HepG2 (cell line): ENCODE results near the gene RRP36.

Experiments used
- CREB1 ChIP-seq, 2 experiments: fragments of 450-650 bp in 1 of 2; IDR thresholded peaks; 2 replicates each; pipeline ENCODE4 v1.6.1; 2016 to 2017; ENCODE audit warnings: control low read depth in 1 of 2, mild to moderate bottlenecking in 1 of 2, missing compliant biosample characterization in 1 of 2, missing genetic modification characterization in 1 of 2
- EZH2 ChIP-seq: conservative IDR thresholded peaks from 2 replicates; pipeline ENCODE4 v1.6.1; 2012; ENCODE audit warnings: mild to moderate bottlenecking, low read depth, low read length, moderate library complexity
- HDAC2 ChIP-seq: sonication (generic); formaldehyde crosslinking; IDR thresholded peaks from 2 replicates; pipeline ENCODE4 v1.4.0; 2020; ENCODE audit warnings: missing genetic modification reagents
- MAFF ChIP-seq: IDR thresholded peaks from 2 replicates; pipeline ENCODE4 v1.6.1; 2011; ENCODE audit warnings: low read depth, low read length, improper control_type of control experiment
- RAD21 ChIP-seq: fragments of 450-650 bp; formaldehyde crosslinking; IDR thresholded peaks from 2 replicates; pipeline ENCODE4 v1.5.0; 2020; ENCODE audit warnings: mild to moderate bottlenecking
- SAFB2 ChIP-seq: sonication (generic); formaldehyde crosslinking; IDR thresholded peaks from 2 replicates; pipeline ENCODE4 v1.5.1; 2020; ENCODE audit warnings: missing genetic modification reagents, low read depth, mild to moderate bottlenecking, borderline replicate concordance
- SUZ12 ChIP-seq: fragments of 150-350 bp; IDR thresholded peaks from 2 replicates; pipeline ENCODE4 v1.6.1; 2014; ENCODE audit warnings: low read depth, low read length
- ZBTB1 ChIP-seq: sonication (generic); formaldehyde crosslinking; IDR thresholded peaks from 2 replicates; pipeline ENCODE4 v1.4.0; 2020; ENCODE audit warnings: missing genetic modification reagents, borderline replicate concordance
- ZBTB39 ChIP-seq: sonication (generic); formaldehyde crosslinking; IDR thresholded peaks from 2 replicates; pipeline ENCODE4 v1.5.0; 2020; ENCODE audit warnings: missing genetic modification reagents
- ZNF512 ChIP-seq: sonication (generic); formaldehyde crosslinking; IDR thresholded peaks from 2 replicates; pipeline ENCODE4 v1.4.0; 2020; ENCODE audit warnings: mild to moderate bottlenecking, missing genetic modification reagents
- TF ChIP-seq, protein P1 (sequence below), 2 experiments: sonication (generic) in 1 of 2; formaldehyde crosslinking in 1 of 2; IDR thresholded peaks; 2 replicates each; pipeline versions ENCODE4 v1.4.0 to v1.6.1; 2016 to 2020; ENCODE audit warnings: borderline replicate concordance in 1 of 2, low read depth in 1 of 2, mild to moderate bottlenecking in 1 of 2, missing genetic modification reagents in 1 of 2

GRCh38 chr6:43036712-43037111 lies 15.3 kb downstream of the RRP36 start:
- TF ChIP-seq HDAC2 = no peak
- no peak for TF ChIP-seq RAD21 (CRISPR knock-in tag)
- TF ChIP-seq CREB1 (IDR thresholded peaks at IDR 0.05) = no peak
- TF ChIP-seq CREB1 (CRISPR knock-in tag; IDR thresholded peaks at IDR 0.05) = no peak
- TF ChIP-seq MAFF = no peak
- TF ChIP-seq ZBTB1 (CRISPR knock-in tag) = no peak
- TF ChIP-seq SUZ12 = no peak
- TF ChIP-seq, protein P1, sequence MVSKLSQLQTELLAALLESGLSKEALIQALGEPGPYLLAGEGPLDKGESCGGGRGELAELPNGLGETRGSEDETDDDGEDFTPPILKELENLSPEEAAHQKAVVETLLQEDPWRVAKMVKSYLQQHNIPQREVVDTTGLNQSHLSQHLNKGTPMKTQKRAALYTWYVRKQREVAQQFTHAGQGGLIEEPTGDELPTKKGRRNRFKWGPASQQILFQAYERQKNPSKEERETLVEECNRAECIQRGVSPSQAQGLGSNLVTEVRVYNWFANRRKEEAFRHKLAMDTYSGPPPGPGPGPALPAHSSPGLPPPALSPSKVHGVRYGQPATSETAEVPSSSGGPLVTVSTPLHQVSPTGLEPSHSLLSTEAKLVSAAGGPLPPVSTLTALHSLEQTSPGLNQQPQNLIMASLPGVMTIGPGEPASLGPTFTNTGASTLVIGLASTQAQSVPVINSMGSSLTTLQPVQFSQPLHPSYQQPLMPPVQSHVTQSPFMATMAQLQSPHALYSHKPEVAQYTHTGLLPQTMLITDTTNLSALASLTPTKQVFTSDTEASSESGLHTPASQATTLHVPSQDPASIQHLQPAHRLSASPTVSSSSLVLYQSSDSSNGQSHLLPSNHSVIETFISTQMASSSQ (IDR thresholded peaks at IDR 0.05; ENCODE audit: low read depth) = no peak
- TF ChIP-seq, protein P1 (CRISPR knock-in tag; IDR thresholded peaks at IDR 0.05; ENCODE audit: borderline replicate concordance) = no peak
- no peak for TF ChIP-seq ZNF512 (CRISPR knock-in tag)
- TF ChIP-seq EZH2 = no peak
- TF ChIP-seq ZBTB39 (CRISPR knock-in tag) = no peak
- TF ChIP-seq SAFB2 (CRISPR knock-in tag) = no peak
